ENCODE results near the gene PTPN3. TPM values are rescaled to one million over a fixed set of nuclear protein-coding genes. Genes with fewer than 3 reads are reported as not detected.

Gene PTPN3
- polyA plus RNA-seq, 1 donor: 37.5 TPM

- Histone ChIP-seq H3K9me3 (ENCODE audit: control insufficient read depth, low read depth, low read length) (no peaks in the 10 kb centered on the region), H3K36me3 (ENCODE audit: control insufficient read depth, insufficient read depth, low read length) (peaks cover 47% of the 10 kb centered on the region), H3K4me1 (ENCODE audit: control insufficient read depth, insufficient read depth, low read length) (no peaks in the 10 kb centered on the region), H3K27ac (ENCODE audit: low read length) (no peak overlapping the region), H3K4me3 (ENCODE audit: low read length) (no peak overlapping the region), H3K27me3 (ENCODE audit: control insufficient read depth, insufficient read depth, low read length) (no peaks in the 10 kb centered on the region)
- WGBS (ENCODE audit: insufficient coverage, low lambda C conversion rate): 68% methylated on average over 2 of the region's 5 CpGs
- no peak for DNase-seq
Measured at GRCh38 chr9:109454601-109455155, 43.4 kb downstream of the PTPN3 start.

- Histone ChIP-seq H3K4me3 (ENCODE audit: low read length) (no peak overlapping the region), H3K9me3 (ENCODE audit: control insufficient read depth, low read depth, low read length) (no peaks in the 10 kb centered on the region), H3K27me3 (ENCODE audit: control insufficient read depth, insufficient read depth, low read length) (no peaks in the 10 kb centered on the region), H3K36me3 (ENCODE audit: control insufficient read depth, insufficient read depth, low read length) (peaks cover 47% of the 10 kb centered on the region), H3K27ac (ENCODE audit: low read length) (no peak overlapping the region), H3K4me1 (ENCODE audit: control insufficient read depth, insufficient read depth, low read length) (no peaks in the 10 kb centered on the region)
- no peak for DNase-seq
Measured at GRCh38 chr9:109454041-109454440, 44.1 kb downstream of the PTPN3 start.

GRCh38 chr9:109453210-109453842 lies 44.8 kb downstream of the PTPN3 start:
- DNase-seq: no peak
- 33% methylated on average over 1 of the region's 3 CpGs for WGBS (ENCODE audit: insufficient coverage, low lambda C conversion rate)
- Histone ChIP-seq H3K4me3 (ENCODE audit: low read length) (no peak overlapping the region), H3K9me3 (ENCODE audit: control insufficient read depth, low read depth, low read length) (no peaks in the 10 kb centered on the region), H3K27me3 (ENCODE audit: control insufficient read depth, insufficient read depth, low read length) (no peaks in the 10 kb centered on the region), H3K27ac (ENCODE audit: low read length) (no peak overlapping the region), H3K4me1 (ENCODE audit: control insufficient read depth, insufficient read depth, low read length) (no peaks in the 10 kb centered on the region), H3K36me3 (ENCODE audit: control insufficient read depth, insufficient read depth, low read length) (peaks cover 48% of the 10 kb centered on the region)

GRCh38 chr9:109452761-109453160 lies 45.3 kb downstream of the PTPN3 start:
- Histone ChIP-seq H3K9me3 (ENCODE audit: control insufficient read depth, low read depth, low read length) (no peaks in the 10 kb centered on the region), H3K27ac (ENCODE audit: low read length) (no peak overlapping the region)
- WGBS (ENCODE audit: insufficient coverage, low lambda C conversion rate): 80% methylated on average over 1 of the region's 3 CpGs

GRCh38 chr9:109451311-109452025 lies 46.6 kb downstream of the PTPN3 start:
- Histone ChIP-seq H3K27me3 (ENCODE audit: control insufficient read depth, insufficient read depth, low read length) (no peaks in the 10 kb centered on the region), H3K4me1 (ENCODE audit: control insufficient read depth, insufficient read depth, low read length) (no peaks in the 10 kb centered on the region), H3K36me3 (ENCODE audit: control insufficient read depth, insufficient read depth, low read length) (peaks cover 51% of the 10 kb centered on the region), H3K4me3 (ENCODE audit: low read length) (no peak overlapping the region), H3K27ac (ENCODE audit: low read length) (no peak overlapping the region), H3K9me3 (ENCODE audit: control insufficient read depth, low read depth, low read length) (no peaks in the 10 kb centered on the region)
- WGBS (ENCODE audit: insufficient coverage, low lambda C conversion rate): no CpG with 5 or more reads among the region's 9 CpGs
- DNase-seq: no peak

More at GRCh38 chr9:109452761-109453160, 45.3 kb downstream of the PTPN3 start:
- Histone ChIP-seq H3K4me1 (ENCODE audit: control insufficient read depth, insufficient read depth, low read length) (no peaks in the 10 kb centered on the region), H3K27me3 (ENCODE audit: control insufficient read depth, insufficient read depth, low read length) (no peaks in the 10 kb centered on the region), H3K36me3 (ENCODE audit: control insufficient read depth, insufficient read depth, low read length) (peaks cover 49% of the 10 kb centered on the region), H3K4me3 (ENCODE audit: low read length) (no peak overlapping the region)
- DNase-seq: no peak

GRCh38 chr9:109450346-109450745 lies 47.8 kb downstream of the PTPN3 start:
- Histone ChIP-seq H3K4me3 (ENCODE audit: low read length) (no peak overlapping the region), H3K4me1 (ENCODE audit: control insufficient read depth, insufficient read depth, low read length) (no peaks in the 10 kb centered on the region), H3K27me3 (ENCODE audit: control insufficient read depth, insufficient read depth, low read length) (no peaks in the 10 kb centered on the region), H3K36me3 (ENCODE audit: control insufficient read depth, insufficient read depth, low read length) (peaks cover 49% of the 10 kb centered on the region), H3K9me3 (ENCODE audit: control insufficient read depth, low read depth, low read length) (no peaks in the 10 kb centered on the region), H3K27ac (ENCODE audit: low read length) (no peak overlapping the region)
- WGBS (ENCODE audit: insufficient coverage, low lambda C conversion rate): 80% methylated on average over 1 of the region's 3 CpGs
- DNase-seq: no peak

- H3K9me3 ChIP-seq (ENCODE audit: control insufficient read depth, low read depth, low read length): no peaks in the 10 kb centered on the region
- H3K4me1 ChIP-seq (ENCODE audit: control insufficient read depth, insufficient read depth, low read length): no peaks in the 10 kb centered on the region
- no CpG with 5 or more reads among the region's 12 CpGs for WGBS (ENCODE audit: insufficient coverage, low lambda C conversion rate)
- H3K4me3 ChIP-seq (ENCODE audit: low read length): no peak overlapping the region
- H3K27me3 ChIP-seq (ENCODE audit: control insufficient read depth, insufficient read depth, low read length): no peaks in the 10 kb centered on the region
- no peak overlapping the region for H3K27ac ChIP-seq (ENCODE audit: low read length)
- H3K36me3 ChIP-seq (ENCODE audit: control insufficient read depth, insufficient read depth, low read length): peaks cover 54% of the 10 kb centered on the region
- no peak for DNase-seq
Measured at GRCh38 chr9:109449036-109449798, 48.9 kb downstream of the PTPN3 start.

GRCh38 chr9:109448223-109448622 lies 49.9 kb downstream of the PTPN3 start:
- no CpG with 5 or more reads among the region's 3 CpGs for WGBS (ENCODE audit: insufficient coverage, low lambda C conversion rate)
- Histone ChIP-seq H3K36me3 (ENCODE audit: control insufficient read depth, insufficient read depth, low read length) (peaks cover 57% of the 10 kb centered on the region), H3K27ac (ENCODE audit: low read length) (no peak overlapping the region), H3K9me3 (ENCODE audit: control insufficient read depth, low read depth, low read length) (no peaks in the 10 kb centered on the region), H3K4me1 (ENCODE audit: control insufficient read depth, insufficient read depth, low read length) (no peaks in the 10 kb centered on the region), H3K27me3 (ENCODE audit: control insufficient read depth, insufficient read depth, low read length) (no peaks in the 10 kb centered on the region), H3K4me3 (ENCODE audit: low read length) (no peak overlapping the region)
- DNase-seq: no peak

- Histone ChIP-seq H3K9me3 (ENCODE audit: control insufficient read depth, low read depth, low read length) (no peaks in the 10 kb centered on the region), H3K4me1 (ENCODE audit: control insufficient read depth, insufficient read depth, low read length) (no peaks in the 10 kb centered on the region), H3K27ac (ENCODE audit: low read length) (no peak overlapping the region), H3K4me3 (ENCODE audit: low read length) (no peak overlapping the region), H3K27me3 (ENCODE audit: control insufficient read depth, insufficient read depth, low read length) (no peaks in the 10 kb centered on the region), H3K36me3 (ENCODE audit: control insufficient read depth, insufficient read depth, low read length) (peaks cover 57% of the 10 kb centered on the region)
- no CpG with 5 or more reads among the region's 6 CpGs for WGBS (ENCODE audit: insufficient coverage, low lambda C conversion rate)
- DNase-seq: no peak
Measured at GRCh38 chr9:109447329-109448076, 50.6 kb downstream of the PTPN3 start.

GRCh38 chr9:109444771-109445320 lies 53.3 kb downstream of the PTPN3 start:
- no peak overlapping the region for H3K27ac ChIP-seq (ENCODE audit: low read length)
- peaks cover 8% of the 10 kb centered on the region for H3K4me1 ChIP-seq (ENCODE audit: control insufficient read depth, insufficient read depth, low read length)
- no peak overlapping the region for H3K4me3 ChIP-seq (ENCODE audit: low read length)
- WGBS (ENCODE audit: insufficient coverage, low lambda C conversion rate): no CpG with 5 or more reads among the region's 3 CpGs
- peaks cover 56% of the 10 kb centered on the region for H3K36me3 ChIP-seq (ENCODE audit: control insufficient read depth, insufficient read depth, low read length)
- no peak for DNase-seq
- H3K9me3 ChIP-seq (ENCODE audit: control insufficient read depth, low read depth, low read length): no peaks in the 10 kb centered on the region
- no peaks in the 10 kb centered on the region for H3K27me3 ChIP-seq (ENCODE audit: control insufficient read depth, insufficient read depth, low read length)

Data from large intestine (tissue), 3 donors.